AG10803 (cell line): Measurements from ENCODE around the gene ARHGAP10.
"Not testable (repeated sequence)": the region's sequence is repeated elsewhere in the genome, so short reads cannot be mapped to it uniquely, and the experiment has no call there.

Experiments
- DNase-seq: peaks from one replicate; pipeline ENCODE4 v3.0.0; 2010; ENCODE audit warnings: low read depth
- H3K4me3 ChIP-seq: 2 replicates; pipeline ENCODE4 v1.5.1; 2011; ENCODE audit warnings: mild to moderate bottlenecking, low read length, control low read depth
- TF ChIP-seq, protein P1 (sequence below): conservative IDR thresholded peaks from 2 replicates; pipeline ENCODE4 v1.5.1; 2011; ENCODE audit warnings: mild to moderate bottlenecking, low read length, control low read depth, inconsistent platforms

Gene ARHGAP10

DNA sequence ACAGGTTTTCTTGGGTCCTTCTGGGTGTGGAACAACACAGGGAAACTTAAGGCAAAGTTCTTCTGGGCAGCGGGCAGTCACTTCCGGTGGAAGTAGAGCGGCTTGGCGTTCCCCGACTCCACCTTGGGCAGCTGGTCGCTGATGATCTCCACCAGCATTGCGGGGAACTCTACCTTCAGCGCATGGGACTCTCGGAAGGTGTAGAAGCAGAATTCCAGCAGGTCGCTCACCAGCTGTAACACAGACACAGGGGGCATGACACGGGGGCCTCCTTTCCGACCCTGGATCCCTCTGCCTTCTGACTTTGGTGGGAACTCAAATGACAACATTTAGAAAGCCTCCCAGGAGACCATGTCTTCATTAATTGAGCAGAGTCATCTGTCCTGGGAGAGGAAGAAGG lies 349.4 kb downstream of the ARHGAP10 start:
- no peak overlapping the region for H3K4me3 ChIP-seq
- DNase-seq: no peak
- TF ChIP-seq, protein P1, sequence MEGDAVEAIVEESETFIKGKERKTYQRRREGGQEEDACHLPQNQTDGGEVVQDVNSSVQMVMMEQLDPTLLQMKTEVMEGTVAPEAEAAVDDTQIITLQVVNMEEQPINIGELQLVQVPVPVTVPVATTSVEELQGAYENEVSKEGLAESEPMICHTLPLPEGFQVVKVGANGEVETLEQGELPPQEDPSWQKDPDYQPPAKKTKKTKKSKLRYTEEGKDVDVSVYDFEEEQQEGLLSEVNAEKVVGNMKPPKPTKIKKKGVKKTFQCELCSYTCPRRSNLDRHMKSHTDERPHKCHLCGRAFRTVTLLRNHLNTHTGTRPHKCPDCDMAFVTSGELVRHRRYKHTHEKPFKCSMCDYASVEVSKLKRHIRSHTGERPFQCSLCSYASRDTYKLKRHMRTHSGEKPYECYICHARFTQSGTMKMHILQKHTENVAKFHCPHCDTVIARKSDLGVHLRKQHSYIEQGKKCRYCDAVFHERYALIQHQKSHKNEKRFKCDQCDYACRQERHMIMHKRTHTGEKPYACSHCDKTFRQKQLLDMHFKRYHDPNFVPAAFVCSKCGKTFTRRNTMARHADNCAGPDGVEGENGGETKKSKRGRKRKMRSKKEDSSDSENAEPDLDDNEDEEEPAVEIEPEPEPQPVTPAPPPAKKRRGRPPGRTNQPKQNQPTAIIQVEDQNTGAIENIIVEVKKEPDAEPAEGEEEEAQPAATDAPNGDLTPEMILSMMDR: no peak

DNA sequence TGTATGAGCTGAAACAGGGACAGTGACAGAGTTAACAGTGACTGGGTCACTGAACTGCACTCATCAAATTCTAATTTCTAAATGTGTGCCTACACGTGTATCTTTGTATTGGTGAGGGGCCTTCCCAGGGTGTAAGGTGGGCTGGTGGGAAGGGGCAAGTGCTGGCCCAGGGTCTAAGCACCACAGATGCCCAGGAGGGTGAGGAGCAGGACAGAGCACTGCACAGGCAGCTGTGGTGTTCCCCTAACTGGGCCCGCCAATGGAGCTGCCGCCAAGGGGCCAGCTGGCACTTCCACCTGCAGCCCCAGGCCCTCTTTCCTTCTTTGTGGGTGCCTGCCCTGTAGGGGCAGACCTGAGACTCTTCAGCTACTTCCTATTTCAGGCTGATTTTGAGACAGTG lies 349.9 kb downstream of the ARHGAP10 start:
- H3K4me3 ChIP-seq: no peak overlapping the region
- TF ChIP-seq, protein P1: no peak
- no peak for DNase-seq

DNA sequence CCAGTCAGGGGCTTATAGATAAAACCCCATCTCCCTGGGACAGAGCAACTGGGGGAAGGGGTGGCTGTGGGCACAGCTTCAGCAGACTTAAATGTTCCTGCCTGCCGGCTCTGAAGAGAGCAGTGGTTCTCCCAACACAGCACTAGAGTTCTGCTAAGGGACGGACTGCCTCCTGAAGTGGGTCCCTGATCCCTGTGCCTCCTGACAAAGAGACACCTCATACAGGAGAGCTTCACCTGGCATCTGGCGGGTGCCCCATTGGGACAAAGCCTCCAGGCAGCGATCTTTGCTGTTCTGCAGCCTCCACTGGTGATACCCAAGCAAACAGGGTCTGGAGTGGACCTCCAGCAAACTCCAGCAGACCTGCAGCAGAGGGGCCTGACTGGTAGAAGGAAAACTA lies 351.2 kb downstream of the ARHGAP10 start:
- not testable (repeated sequence) for DNase-seq, H3K4me3 ChIP-seq

DNA sequence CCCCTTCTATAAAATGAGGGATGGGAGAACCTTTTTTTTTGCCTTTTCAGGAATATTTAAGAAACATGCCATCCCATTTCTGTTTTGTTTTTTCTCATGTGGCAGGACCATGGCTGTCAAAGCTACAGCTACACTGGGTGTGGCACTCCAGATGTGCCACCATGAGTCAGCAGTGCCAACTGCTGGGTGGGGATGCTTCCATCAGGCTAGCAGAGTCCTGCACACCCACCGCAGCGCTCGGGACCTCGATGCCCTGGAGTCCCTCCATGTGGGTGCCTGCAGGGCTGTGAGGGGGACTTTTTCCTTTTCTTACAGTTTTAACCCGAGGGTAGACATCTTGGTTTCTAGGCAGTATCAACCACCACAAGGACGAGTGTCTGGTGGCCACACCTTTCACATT lies 357.7 kb downstream of the ARHGAP10 start:
- no peak overlapping the region for H3K4me3 ChIP-seq
- DNase-seq: no peak
- TF ChIP-seq, protein P1: no peak

DNA sequence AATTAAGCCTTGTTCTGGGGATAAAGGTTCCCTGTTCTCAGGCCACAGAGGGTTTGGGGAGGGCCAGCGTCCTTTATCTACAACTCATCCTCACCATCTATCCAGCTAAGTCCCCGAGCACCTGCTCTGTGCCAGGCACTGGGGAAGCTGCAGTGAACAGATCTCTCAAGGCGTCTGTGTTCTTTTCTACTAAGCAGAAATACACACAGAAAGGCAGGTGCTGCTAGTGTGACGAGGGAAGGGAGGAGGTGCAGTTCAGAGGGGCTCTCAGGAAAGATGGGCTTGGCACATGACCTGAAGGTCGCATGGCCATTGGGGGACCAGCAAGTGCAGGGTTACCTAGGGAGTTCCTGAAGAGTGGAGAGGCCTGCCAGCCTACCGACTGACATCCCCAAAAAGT lies 358.1 kb downstream of the ARHGAP10 start:
- no peak overlapping the region for H3K4me3 ChIP-seq
- DNase-seq: no peak
- TF ChIP-seq, protein P1: no peak

DNA sequence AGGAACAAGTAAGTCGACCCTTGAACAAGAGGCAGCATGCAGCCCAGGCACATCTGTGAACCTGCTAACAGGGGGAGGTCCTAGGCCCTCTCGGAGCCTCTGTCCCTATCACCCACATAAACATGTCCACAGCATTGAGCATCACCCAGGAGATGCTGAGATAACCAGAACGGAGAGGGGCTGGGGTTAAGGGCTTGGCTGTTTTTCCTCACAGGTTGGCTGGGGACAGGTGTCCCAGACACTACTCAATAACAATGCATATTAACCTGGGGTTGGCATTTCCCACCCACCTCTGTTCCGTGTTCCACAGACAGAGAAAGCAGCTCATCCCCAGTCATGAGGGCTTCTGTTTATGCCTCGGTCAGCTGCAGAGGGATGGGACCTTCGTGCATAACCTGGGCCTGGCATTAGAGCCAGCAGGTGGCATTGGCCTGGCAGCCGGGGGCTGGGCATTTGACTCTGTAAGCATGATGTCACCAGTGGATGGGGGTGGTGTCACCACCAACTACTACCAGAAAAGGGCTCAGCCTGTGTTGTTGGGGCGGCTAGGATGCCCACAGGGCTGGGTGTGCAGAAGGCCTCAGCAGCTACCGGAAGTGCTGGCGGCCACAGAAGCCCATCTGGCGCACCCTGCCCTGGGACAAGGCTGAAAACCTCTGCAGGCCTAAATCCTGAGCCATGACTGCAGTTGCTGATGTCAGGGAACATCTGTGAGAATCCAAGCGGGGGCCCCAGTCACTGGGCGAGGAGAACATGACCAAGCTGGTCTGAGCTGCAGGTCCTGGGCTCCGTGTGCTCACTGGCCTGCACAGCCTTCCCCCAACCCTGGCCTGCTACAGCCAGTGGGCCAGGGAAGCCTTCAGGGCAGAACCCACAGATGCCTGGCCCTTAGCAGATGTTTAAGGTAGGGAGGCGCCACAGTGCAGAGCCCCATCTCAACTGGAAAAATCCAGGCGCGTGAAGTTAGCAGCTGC lies 358.9 kb downstream of the ARHGAP10 start:
- H3K4me3 ChIP-seq: no peak overlapping the region
- no peak for DNase-seq
- TF ChIP-seq, protein P1: no peak

DNA sequence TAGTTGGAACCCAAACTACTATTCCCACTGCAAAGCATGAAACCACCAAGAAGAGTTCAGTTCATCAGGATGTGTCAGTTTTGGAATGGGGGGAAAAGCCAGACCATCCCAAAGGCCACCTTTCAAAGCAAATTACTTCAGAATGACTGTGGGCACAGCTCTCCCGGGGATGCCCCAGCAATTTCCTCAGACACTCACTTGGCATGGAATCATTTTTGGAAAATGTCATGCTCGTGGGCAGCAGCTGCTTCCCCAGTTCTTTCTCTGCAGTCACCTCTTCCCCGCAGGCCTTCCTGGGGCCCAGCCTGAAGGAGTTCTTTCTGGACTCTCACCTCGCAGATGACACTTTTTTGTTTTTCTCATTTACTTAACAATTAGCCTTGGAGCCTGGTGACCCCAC lies 360.0 kb downstream of the ARHGAP10 start:
- DNase-seq: no peak
- no peak overlapping the region for H3K4me3 ChIP-seq
- TF ChIP-seq, protein P1: no peak
